ENCODE measurements around the gene ELOB.

The ELOB gene

GRCh38 chr16:2761886-2762583, 15.0 kb downstream of the ELOB start:
- Histone ChIP-seq H3K27ac (no peak overlapping the region), H3K4me3 (ENCODE audit: low read depth, low read length) (no peak overlapping the region), H3K27me3 (ENCODE audit: control insufficient read depth, insufficient read depth, low read length) (no peaks in the 10 kb centered on the region), H3K9me3 (ENCODE audit: control insufficient read depth, low read length) (no peaks in the 10 kb centered on the region), H3K9ac (no peak overlapping the region), H3K4me2 (ENCODE audit: low read length) (no peak overlapping the region), H3K79me2 (peaks cover 67% of the 10 kb centered on the region), H3K4me1 (no peaks in the 10 kb centered on the region), H3K36me3 (ENCODE audit: control insufficient read depth, insufficient read depth, low read length) (no peaks in the 10 kb centered on the region), H2AFZ (no peak overlapping the region)
- no peak for TF ChIP-seq CTCF (IDR thresholded peaks at IDR 0.05)

- no peak overlapping the region for H3K9ac ChIP-seq
- no peak overlapping the region for H2AFZ ChIP-seq
- no peaks in the 10 kb centered on the region for H3K27me3 ChIP-seq (ENCODE audit: control insufficient read depth, insufficient read depth, low read length)
- TF ChIP-seq CTCF (IDR thresholded peaks at IDR 0.05), result no peak
- H3K36me3 ChIP-seq (ENCODE audit: control insufficient read depth, insufficient read depth, low read length), result no peaks in the 10 kb centered on the region
- H3K27ac ChIP-seq, result no peak overlapping the region
- peaks cover 65% of the 10 kb centered on the region for H3K79me2 ChIP-seq
- H3K4me2 ChIP-seq (ENCODE audit: low read length), result no peak overlapping the region
- H3K4me3 ChIP-seq (ENCODE audit: low read depth, low read length), result no peak overlapping the region
- H3K4me1 ChIP-seq, result peaks cover under 1% of the 10 kb centered on the region
- no peaks in the 10 kb centered on the region for H3K9me3 ChIP-seq (ENCODE audit: control insufficient read depth, low read length)
These were observed 15.6 kb downstream of the ELOB start for GRCh38 chr16:2761472-2761871.

- H3K27me3 ChIP-seq (ENCODE audit: control insufficient read depth, insufficient read depth, low read length), result no peaks in the 10 kb centered on the region
- no peak overlapping the region for H3K4me2 ChIP-seq (ENCODE audit: low read length)
- TF ChIP-seq CTCF (IDR thresholded peaks at IDR 0.05), result no peak
- H3K4me1 ChIP-seq, result peaks cover 20% of the 10 kb centered on the region
- no peaks in the 10 kb centered on the region for H3K9me3 ChIP-seq (ENCODE audit: control insufficient read depth, low read length)
- H3K4me3 ChIP-seq (ENCODE audit: low read depth, low read length), result no peak overlapping the region
- no peaks in the 10 kb centered on the region for H3K36me3 ChIP-seq (ENCODE audit: control insufficient read depth, insufficient read depth, low read length)
- no peak overlapping the region for H2AFZ ChIP-seq
- no peak overlapping the region for H3K9ac ChIP-seq
- no peak overlapping the region for H3K27ac ChIP-seq
- H3K79me2 ChIP-seq, result peaks cover 69% of the 10 kb centered on the region
These were observed 19.7 kb downstream of the ELOB start for GRCh38 chr16:2757344-2757743.

GRCh38 chr16:2756288-2757015, 20.6 kb downstream of the ELOB start:
- H3K27ac ChIP-seq, result no peak overlapping the region
- peaks cover 25% of the 10 kb centered on the region for H3K4me1 ChIP-seq
- H3K4me3 ChIP-seq (ENCODE audit: low read depth, low read length), result no peak overlapping the region
- no peaks in the 10 kb centered on the region for H3K36me3 ChIP-seq (ENCODE audit: control insufficient read depth, insufficient read depth, low read length)
- no peaks in the 10 kb centered on the region for H3K9me3 ChIP-seq (ENCODE audit: control insufficient read depth, low read length)
- no peaks in the 10 kb centered on the region for H3K27me3 ChIP-seq (ENCODE audit: control insufficient read depth, insufficient read depth, low read length)
- H3K4me2 ChIP-seq (ENCODE audit: low read length), result no peak overlapping the region
- no peak overlapping the region for H3K9ac ChIP-seq
- no peak overlapping the region for H2AFZ ChIP-seq
- peaks cover 61% of the 10 kb centered on the region for H3K79me2 ChIP-seq
- TF ChIP-seq CTCF (IDR thresholded peaks at IDR 0.05), result no peak

Data from parathyroid adenoma (tissue), 2 donors.